ENCODE data around the gene EMP2.

DNA sequence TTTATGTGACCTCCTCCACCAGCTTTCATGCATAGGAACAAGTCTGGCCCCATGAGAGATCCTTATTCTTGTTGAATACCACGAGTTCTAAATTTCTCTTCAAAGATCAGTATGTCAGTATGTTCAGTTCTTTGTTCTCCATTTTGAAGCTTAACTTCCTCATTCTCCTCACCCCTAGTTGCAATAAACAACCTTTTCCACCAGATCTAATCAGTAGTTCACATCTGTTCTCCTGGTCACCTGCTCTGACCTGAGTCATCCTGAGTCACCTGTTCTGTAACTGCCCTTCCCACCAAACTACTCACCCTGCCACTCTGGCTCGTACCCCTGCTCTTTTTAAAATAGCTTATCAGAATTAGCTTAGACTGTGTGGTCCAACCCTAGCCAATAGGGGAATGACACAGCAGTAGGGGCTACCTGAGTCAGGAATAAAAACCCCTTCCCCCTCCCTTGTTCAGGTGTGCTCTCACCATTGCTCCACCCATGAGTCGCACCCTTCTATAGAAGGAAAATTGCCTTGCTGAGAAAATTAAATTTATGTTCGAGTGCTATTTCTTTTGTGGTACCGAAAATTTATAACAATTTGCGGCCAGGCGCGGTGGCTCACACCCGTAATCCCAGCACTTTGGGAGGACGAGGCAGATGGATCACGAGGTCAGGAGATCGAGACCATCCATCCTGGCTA lies 94.6 kb downstream of the EMP2 start:
- TF ChIP-seq, protein P1, sequence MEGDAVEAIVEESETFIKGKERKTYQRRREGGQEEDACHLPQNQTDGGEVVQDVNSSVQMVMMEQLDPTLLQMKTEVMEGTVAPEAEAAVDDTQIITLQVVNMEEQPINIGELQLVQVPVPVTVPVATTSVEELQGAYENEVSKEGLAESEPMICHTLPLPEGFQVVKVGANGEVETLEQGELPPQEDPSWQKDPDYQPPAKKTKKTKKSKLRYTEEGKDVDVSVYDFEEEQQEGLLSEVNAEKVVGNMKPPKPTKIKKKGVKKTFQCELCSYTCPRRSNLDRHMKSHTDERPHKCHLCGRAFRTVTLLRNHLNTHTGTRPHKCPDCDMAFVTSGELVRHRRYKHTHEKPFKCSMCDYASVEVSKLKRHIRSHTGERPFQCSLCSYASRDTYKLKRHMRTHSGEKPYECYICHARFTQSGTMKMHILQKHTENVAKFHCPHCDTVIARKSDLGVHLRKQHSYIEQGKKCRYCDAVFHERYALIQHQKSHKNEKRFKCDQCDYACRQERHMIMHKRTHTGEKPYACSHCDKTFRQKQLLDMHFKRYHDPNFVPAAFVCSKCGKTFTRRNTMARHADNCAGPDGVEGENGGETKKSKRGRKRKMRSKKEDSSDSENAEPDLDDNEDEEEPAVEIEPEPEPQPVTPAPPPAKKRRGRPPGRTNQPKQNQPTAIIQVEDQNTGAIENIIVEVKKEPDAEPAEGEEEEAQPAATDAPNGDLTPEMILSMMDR (IDR thresholded peaks at IDR 0.05; ENCODE audit: poor library complexity), result no peak
- TF ChIP-seq EZH2phosphoT487 (IDR thresholded peaks at IDR 0.05; ENCODE audit: low read depth, severe bottlenecking, unreplicated experiment) (no peak), EZH2 (IDR thresholded peaks at IDR 0.05; ENCODE audit: borderline replicate concordance) (no peak)
